LoVo (cell line): ENCODE results near the gene DSN1.
"Not testable (repeated sequence)": the region's sequence is repeated elsewhere in the genome, so short reads cannot be mapped to it uniquely, and the experiment has no call there.

Experiments used
- DNase-seq: peaks from one replicate; pipeline ENCODE4 v3.0.0-alpha.2; 2016; ENCODE audit warnings: low spot score

Gene DSN1, protein sequence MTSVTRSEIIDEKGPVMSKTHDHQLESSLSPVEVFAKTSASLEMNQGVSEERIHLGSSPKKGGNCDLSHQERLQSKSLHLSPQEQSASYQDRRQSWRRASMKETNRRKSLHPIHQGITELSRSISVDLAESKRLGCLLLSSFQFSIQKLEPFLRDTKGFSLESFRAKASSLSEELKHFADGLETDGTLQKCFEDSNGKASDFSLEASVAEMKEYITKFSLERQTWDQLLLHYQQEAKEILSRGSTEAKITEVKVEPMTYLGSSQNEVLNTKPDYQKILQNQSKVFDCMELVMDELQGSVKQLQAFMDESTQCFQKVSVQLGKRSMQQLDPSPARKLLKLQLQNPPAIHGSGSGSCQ

DNA sequence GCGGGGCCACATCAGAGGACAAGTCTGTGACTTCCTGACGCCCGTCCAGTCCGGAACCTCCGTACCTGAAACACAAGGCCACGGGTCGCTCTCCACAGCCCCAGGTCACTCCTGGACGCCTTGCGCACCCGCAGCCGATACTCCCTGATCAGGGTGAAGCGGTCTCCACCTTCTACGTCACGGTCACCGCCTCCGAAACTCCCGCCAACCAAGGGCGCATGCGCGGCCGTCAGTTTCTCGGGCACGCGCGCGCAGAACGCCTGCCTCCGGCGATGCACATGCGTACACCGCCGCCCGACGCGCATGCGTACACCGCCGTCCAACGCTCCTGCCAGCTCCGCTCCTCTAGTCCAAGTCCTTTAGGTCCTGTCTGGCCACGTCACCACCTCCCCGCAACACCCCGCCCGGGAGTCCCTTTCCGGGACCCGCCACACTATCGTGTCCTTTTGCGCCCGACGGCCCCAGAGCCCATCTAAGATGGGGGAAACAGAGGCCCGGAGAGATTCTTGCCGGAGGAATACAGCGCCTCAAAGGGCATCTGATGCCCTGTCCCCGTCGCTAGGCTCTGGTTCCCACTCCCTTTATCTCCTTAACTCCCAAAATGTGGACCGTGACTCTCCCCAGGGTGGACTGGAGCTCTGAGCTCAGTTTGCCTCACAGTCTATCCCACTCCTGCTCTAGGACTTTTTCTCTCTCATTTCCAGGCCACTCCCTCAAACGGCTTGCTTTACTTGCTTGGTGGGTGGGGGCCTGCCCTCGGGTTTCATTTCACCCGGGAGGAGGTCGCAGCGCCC lies at the start of gene DSN1:
DSN1 (minus strand) TSS at position 167 of the 794 bp plus-strand sequence. CDS start 2,305 bp downstream, outside the sequence.
- DNase-seq, result peak; percentile 98

DNA sequence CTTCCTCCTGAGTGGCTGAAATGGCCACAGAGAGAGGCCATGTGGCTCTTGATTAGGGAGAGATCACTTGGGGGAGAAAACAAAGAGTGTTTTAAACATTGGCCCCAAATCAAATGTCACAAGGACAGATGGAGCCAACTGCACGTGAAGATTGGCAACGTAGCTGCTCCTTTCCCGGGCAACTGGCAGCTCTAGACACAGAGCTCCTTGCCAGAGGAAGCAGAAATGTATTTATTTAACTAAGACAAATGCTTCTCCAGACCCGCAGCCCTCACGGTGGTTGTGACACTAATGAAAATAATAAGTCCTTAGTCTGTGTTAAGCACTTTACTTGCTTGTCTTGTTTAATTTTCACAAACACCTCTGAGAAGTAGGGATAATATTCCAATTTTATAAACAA lies 49.6 kb upstream of the DSN1 start:
- DNase-seq, result no peak

DNA sequence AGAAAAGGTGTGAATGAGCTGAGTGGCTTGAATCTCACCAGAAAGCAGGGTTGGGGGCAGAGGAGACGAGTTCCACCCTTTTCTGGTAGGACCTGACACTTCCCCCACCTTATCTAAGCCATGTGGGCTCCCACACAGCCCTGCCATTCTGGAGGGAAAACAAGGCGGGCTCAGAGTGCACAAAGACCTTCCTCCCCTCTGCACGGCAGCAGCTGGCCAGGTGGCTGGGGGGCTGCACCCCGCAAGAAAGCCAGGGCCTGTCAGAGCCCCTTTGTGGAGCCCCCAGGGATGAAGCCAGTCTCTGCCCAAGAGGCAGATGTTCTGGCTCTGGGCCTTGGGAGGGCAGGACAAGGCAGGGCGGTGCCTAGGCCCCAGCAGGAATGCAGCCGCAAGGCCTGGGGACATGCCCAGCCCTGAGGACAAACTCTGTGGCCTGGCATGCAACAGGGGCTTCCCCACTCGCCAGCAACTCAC lies 48.4 kb upstream of the DSN1 start:
- DNase-seq, result no peak

DNA sequence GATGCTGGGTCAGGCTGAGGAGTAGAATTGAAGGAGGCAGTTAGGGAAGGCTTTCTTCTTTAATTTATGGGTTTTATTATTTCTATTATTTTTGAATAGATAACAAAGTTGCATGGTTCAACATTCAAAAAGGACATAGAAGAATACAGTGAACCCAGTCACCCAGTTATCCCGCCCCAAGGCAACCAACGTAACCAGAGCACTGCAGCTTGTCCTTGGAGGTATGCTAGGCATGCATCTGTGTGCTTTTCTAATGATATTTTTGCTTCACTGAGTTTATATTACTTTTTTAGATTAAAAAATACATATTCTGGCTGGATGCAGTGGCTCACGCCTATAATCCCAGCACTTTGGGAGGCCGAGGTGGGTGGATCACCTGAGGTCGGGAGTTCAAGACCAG lies 47.4 kb upstream of the DSN1 start:
- no peak for DNase-seq

DNA sequence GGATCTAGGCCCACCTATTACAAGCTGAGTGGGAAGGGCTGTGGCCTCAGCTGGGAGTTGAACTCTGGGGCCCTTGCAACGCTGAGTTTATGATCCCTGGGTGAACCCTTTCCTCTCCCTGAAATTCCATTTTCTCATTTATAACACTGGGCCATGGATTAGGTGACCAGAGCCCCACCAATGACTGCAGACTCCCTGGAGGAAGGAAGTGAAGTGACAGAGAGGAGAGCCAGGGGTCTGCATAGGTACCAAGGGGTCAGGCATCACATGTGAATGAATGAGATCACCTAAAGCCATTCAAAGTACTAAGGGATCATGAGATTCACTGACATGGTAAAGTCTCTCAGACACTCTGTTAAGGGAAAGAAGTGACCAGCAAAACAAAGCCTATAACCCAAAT lies 46.5 kb upstream of the DSN1 start:
- no peak for DNase-seq

DNA sequence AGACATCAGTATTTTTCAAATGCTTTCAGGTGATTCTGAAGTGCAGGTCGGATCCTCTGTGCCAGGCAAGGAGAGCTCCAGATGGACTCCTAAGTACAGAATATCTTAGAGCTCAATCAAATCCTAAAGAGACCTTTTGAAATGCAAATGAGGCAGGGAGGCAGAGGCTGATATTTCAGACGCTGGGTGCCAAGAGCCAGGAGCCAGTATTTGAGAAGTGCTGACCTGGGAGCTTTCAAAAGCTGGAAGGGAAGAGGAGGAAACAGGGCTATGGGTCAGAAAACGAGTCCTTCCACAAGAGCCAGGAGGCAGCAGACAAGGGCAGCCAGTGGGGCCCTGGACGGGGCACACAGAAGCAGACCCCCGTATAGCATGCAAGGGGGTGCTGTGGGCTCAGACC lies 46.1 kb upstream of the DSN1 start:
- DNase-seq, result no peak

DNA sequence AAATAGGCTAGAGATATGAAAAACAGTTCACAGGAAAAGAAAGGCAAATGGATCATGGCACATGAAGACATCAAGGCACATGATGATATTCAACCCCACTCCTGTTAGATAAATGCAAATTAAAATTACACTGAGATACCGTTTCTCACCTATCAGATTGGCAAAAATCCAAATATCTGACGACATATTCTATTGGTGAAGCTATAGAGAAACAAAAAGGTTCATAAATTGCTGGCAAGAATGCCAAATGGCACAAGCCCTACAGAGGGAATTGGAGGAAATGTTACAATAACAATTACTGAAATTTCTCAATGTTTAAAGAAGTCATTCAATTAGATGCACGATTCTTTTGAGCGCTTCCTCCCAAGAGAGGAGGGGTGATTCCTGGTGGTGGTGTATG lies 45.3 kb upstream of the DSN1 start:
- no peak for DNase-seq

DNA sequence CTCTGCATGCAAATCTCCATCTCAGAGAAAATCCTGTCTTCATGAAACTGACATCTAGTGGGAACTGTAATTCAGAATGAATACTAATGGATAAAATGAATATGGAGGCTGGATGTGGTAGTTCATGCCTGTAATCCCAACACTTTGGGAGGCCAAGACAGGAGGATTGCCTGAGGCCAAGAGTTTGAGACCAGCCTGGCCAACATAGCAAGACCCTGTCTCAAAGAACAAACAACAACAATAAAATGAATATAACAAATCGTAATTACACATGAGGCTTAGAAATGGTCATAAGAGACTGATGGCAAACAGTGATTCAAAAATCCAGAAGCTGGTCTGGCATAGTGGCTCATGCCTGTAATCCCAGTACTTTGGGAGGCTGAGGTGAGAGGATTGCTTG lies 44.6 kb upstream of the DSN1 start:
- DNase-seq, result no peak

DNA sequence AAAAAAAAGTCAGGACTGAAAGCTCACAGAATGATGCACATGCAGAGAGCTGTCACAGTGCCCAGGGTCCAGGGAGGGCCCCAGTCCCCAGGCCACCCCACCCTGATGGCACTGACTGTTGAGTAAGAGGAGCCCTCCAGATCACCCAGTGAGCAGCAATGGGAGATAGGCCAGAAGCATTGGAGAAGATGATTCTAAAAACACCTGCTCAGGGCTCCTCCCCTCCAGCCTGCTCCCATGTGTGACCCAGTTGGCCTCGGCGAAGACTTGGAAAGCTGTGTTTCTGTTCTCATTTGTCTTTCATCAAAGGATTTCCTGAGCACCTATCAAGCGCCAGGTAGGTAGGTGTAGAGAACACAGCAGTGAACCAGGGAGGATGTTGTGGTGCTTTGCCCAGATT lies 43.9 kb upstream of the DSN1 start:
- no peak for DNase-seq

DNA sequence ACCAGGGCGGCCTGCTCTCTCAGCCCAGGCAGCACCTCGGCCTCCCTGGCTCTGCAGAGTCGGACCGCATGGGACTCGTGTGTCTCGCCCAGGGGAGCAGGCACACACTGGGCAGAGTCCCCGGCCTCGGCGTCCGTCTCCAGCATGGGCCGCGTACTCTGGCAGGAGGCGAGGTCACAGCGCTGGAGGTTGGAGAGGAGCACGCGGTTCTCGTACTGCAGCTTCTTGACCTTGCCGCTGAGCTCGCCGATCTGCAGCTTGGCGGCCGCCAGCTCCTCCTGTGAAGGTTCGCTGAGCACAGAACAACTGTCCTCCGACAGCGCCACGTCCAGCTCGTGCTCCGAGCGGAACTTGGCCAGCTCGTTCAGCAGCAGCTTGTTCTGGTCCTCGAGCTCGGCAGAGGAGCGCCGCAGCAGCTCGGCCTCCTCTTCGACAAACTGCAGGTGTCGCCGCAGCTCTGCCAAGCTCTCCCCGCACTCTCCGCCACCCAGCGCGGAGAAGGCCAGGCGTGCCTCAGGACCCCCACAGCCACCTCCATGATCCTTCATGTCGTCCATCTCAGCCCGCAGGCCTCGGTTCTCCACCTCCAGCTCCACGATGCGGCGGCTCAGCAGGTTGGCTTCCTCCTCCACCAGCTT lies 42.0 kb upstream of the DSN1 start:
- DNase-seq, result no peak

DNA sequence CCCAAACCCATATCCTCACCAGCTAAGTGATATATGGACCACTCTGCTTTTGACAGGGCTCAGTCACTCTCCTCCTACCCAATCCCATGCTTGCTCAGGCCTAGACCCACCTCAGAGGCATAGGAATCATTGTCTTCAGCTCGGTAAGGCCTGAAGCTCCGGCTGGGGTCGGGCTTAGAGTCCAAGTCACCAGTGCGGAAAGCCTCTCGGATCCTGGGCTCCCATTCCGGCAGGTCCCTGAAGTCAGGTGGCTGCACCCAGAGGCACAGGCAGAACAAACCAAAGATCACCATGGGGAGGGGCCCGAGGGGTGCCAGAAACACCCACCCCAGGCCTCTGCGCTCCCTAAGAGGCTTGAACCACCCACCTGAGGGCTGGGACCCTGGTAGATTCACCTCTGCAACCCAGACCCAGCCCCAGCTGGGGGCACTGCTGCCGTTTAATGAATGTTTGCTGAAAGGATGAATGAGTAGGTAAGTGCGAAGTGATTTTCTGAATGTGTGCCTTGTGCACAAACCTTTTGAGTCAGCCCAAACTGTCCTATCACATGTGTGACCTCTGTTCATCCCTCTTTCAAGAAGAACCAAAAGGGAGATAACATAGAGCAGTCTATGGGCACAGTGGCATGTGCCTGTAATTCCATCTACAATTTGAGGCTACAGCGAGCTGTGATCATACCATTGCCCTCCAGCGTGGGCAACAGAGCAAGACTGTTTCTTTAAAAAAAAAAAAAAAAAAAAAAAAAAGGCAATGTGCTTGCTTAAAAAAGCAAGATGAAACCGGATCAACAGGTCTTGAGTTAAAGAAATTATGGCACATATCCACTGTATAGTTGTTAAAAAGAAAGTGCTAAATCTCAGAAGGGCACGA lies 39.3 kb upstream of the DSN1 start:
- DNase-seq, result no peak

DNA sequence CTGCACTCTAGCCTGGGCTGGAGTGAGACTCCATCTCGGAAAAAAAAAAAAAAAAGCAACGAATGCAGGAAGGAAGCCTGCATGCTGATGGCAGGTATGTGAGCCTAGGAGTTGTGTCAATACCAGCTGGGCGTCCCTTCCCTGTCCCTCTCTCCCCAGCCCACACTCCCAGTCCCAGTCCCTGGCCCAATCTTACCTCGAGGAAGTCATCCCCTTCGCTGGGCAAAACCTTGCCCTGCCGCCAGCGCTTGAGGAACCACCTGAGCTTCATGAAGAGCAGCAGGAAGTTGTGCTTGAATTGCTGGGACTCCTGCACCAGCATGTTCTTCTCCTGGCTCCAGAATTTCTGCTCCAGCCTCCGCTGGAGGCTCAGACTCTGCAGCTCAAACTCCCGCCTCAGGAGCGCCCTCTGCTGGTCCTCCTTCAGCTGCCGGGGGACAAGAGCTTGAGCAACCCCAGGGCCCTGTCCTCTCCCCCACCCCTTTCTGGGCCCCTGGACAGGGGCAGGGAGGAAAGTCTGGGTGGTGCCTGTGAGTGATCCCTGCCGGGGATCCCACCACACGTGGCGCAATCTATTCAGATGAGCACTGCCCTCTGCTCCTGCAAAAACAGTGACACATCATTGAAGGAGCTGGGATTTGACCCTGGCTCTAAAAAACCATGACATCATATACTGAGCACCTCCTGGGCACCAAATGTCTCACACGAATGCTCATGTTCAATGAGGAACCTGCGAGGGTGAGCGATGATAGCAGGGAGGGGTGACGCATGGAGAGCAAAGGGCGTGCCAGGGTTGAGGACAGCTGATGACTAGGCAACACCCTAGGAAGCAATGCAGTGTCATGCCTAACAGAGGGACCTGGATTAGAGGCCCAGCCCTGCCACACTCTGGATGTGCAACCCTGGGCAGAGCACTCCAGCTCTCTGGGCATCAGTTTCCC lies 35.0 kb upstream of the DSN1 start:
- DNase-seq, result peak; percentile 38

DNA sequence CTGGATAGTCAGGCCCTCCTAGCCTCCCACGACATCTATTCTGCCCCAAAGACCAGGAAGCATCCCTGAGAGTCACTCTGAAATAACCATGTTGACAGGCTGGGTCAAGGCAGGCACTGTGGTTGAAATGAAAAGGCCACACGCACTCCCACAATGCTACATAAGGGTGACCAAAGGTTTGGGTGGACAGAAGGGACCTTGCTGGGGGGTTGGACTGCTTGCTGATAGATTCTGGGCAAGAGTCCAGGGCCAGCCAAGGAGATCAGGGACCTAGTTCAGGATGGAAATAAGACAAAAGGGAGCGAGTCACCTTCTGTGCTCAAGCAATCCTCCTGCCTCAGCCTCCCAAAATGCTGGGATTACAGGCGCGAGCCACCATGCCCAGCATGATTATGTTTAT lies 32.5 kb upstream of the DSN1 start:
- no peak for DNase-seq

DNA sequence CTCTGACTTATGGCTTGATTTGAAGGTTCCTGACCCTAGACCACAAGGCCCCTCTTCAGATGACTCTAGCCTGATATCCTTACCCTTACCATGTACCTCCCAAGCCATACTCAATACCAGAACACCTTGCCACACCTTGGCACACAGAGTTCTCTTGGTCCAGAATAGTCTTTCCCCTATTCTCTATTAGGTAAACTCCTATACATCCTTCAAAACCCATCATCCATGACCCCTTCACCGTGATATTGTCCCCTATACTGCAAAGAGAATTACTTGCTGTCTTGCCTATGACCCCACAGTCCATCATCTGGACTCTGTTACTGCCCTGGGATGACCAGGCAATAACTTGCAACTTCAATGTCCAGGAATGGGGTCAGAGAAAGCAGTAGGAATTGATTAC lies 31.8 kb upstream of the DSN1 start:
- DNase-seq, result no peak

DNA sequence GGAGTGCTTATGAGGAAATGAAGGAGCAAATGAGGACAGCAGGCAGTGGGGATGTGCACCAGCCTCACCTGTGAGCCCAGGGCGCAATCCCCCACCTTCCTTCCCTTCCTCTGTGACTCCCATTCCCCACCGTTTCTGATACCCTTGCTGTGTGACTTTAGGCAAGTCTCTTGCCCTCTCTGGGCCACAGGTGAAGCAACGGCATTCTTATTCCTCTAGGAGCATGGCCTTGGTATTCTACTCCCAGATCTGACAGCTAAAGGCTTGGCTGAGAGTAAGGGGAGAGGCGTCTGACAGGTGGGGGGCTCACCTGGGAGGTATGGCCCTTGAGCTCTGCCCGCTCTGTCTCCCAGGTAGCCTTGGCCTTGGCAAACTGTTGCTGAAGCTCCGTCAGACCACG lies 30.9 kb upstream of the DSN1 start:
- DNase-seq, result no peak

DNA sequence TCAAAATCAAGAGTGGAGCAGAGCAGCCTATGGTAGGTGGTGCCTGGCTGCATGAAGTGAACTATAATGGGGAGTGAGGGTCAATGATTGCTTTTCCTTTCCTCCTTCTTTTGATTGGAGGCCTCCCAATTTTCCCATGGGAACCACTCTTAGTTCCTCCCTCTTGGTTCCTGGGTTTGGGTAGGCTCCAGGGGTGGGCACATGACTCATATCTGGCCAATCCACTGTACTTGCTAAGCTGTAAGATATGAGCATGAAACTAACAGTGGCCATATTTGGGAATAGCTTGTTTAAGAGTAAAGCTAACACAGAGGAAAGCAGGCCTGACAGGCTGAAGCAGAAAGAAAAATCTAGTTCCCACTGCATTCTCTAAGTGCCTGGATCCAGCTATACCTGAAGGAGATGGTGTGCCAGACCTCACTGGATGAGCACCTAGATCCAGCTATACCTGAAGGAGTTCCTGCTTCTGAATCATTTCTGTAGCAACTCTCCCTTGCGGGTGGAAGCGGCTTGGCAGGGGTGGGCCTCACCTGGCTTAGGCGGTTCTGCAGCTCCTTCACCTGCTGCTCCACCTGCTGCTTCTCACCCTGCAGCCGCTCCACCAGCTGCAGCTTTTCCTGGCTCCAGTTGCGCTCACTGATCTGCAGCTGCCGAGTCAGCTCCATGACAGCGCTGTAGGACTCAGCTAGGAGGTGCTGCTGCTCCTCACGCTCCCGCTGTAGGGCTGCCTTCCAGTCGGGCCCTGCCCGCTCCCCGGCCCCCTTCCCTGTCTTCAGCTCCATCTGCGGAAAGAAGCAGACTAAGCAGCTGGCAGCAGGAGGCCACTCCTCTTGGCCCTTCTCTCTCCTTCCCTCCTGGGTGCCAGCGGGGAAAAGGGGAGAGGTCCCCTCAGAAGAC lies 29.0 kb upstream of the DSN1 start:
- no peak for DNase-seq

DNA sequence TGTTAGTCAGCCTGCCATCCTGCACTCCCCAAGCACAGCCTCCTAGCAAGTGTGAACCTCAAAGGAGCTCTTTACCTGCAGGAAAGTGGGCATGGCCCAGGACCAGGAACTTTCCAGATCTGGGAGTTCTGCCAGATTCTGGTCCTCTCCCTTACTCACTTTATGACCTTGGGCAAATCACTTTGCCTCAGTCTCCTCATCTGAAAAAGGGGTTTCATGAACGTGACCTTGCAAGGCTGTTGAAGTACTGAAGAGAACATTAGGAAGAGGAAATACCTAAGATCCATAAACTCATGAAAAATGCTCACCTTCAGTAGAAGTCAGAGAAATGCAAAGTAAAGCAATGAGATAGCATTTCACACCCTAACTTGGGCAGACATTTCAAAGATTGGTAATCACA lies 26.8 kb upstream of the DSN1 start:
- DNase-seq, result no peak

DNA sequence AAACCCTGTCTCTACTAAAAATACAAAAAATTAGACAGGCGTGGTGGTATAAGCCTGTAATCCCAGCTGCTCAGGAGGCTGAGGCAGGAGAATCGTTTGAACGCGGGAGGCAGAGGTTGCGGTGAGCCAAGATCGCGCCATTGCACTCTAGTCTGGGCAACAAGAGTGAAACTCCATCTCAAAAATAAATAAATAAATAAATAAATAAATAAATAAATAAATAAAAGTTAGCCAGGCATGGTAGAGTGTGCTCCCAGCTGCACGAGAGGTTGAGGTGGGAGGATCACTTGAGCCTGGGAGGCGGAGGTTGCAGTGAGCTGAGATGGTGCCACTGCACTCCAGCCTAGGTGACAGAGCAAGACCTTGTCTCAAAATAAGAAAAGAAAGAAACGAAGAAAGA lies 25.8 kb upstream of the DSN1 start:
- not testable (repeated sequence) for DNase-seq

DNA sequence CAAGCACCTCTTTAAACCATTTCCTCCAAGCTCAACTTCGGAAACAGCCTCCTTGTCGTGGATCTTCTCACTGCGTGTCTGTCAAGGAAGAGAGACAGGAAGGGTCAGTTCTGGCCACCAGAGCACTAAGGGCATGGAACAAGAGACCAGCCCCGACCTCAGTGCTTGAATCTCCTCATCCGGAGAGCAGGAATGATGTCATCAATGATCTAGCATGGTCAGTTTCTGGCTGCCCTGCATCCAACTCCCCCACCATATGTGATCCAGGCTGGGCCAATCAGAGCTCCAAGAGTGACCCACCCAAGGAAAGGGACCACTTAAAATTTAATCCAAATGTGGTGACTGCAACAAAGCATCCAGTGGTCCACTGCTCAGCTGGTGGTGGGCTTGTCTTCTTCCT lies 23.3 kb upstream of the DSN1 start:
- DNase-seq, result no peak

DNA sequence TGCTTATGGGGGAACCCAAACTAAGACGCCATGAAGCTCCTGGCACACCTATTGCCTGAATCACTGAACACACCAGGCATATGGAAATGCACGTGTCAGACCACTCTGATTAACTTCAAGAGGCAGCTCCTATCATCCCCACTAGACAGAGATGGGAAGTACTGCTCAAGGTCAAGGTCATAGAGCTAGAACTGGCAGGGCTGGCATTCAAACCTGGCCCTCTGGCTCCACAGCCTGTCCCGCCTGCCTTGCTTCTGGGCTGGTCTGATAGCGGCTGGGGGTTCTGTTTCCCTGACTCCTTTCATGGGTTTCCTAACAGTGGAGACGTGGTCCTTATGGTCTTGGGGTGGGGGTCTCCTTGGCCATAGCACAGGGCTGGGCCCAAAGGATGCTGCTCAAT lies 22.6 kb upstream of the DSN1 start:
- DNase-seq, result no peak
